WI38 (cell line): Measurements from ENCODE around the gene IGSF9B.

Experiments
- H3K4me3 ChIP-seq: 2 replicates; pipeline ENCODE4 v1.5.1; 2011; ENCODE audit warnings: low read depth, mild to moderate bottlenecking, control low read depth, low read length
- TF ChIP-seq, protein P1 (sequence below): IDR thresholded peaks from 2 replicates; pipeline ENCODE4 v1.5.1; 2012; ENCODE audit warnings: low read depth, mild to moderate bottlenecking, control low read depth, low read length

IGSF9B gene

GRCh38 chr11:133942577-133942976 is 14.2 kb downstream of the IGSF9B start:
- TF ChIP-seq, protein P1, sequence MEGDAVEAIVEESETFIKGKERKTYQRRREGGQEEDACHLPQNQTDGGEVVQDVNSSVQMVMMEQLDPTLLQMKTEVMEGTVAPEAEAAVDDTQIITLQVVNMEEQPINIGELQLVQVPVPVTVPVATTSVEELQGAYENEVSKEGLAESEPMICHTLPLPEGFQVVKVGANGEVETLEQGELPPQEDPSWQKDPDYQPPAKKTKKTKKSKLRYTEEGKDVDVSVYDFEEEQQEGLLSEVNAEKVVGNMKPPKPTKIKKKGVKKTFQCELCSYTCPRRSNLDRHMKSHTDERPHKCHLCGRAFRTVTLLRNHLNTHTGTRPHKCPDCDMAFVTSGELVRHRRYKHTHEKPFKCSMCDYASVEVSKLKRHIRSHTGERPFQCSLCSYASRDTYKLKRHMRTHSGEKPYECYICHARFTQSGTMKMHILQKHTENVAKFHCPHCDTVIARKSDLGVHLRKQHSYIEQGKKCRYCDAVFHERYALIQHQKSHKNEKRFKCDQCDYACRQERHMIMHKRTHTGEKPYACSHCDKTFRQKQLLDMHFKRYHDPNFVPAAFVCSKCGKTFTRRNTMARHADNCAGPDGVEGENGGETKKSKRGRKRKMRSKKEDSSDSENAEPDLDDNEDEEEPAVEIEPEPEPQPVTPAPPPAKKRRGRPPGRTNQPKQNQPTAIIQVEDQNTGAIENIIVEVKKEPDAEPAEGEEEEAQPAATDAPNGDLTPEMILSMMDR = no peak
- H3K4me3 ChIP-seq = no peak overlapping the region

- TF ChIP-seq, protein P1 = no peak
- H3K4me3 ChIP-seq = no peak overlapping the region
Observed at GRCh38 chr11:133941546-133941945, 15.2 kb downstream of the IGSF9B start.

- H3K4me3 ChIP-seq = no peak overlapping the region
- TF ChIP-seq, protein P1 = no peak
Observed at GRCh38 chr11:133940034-133940433, 16.7 kb downstream of the IGSF9B start.

DNA sequence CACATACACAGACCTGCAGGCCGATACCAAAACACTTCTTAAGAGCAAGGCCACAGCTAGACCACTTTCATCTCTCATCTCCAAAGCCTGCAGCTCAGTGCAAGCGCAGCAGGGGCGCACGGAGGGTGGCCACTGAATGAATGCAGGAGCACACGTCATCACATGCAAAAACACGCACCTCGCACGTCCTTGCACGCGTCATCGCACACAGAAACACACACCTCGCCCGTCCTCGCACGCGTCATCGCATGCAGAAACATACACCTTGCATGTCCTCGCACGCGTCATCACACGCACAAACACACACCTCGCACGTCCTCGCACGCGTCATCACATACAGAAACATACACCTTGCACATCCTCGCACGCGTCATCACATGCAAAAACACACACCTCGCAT is 17.2 kb downstream of the IGSF9B start:
- no peak overlapping the region for H3K4me3 ChIP-seq
- TF ChIP-seq, protein P1 = no peak

DNA sequence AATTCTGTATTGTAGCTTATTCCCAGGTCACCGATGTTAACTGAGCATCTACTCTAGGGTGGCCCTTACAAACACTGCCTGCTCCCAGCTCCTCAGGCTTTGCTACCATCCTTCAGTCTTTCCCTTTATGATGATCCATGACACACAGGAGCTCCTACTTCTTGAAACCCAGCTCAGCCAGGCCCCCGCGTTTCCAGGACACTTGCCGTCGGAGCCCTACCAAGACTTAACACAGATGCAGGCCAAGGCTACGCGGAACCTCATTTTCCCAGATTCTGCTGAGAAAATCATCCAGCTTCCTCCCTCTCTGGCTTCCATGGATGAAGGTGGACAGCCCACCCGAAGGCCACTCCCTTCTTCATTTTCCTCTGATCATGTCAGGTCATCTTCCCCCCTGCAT is 18.6 kb downstream of the IGSF9B start:
- H3K4me3 ChIP-seq = no peak overlapping the region
- TF ChIP-seq, protein P1 = no peak

DNA sequence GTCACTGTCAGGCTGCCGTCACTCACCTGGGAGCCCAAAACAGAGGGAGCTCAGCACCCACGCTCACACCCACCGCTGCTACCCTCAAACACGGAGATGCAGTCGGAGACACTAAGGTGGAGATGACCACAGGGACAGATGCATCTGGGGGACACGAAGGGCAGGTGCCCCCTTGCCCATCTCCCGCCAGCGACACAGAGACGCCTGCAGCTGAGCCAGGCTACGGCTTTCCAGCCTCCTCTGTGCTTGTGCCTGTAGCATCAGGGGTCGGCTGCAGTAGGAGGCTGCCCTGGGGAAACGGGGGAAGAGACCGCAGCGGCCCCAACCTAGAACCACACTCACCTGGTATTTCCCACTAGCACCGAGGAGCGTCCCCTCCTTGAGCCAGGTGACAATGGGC is 19.3 kb downstream of the IGSF9B start:
- TF ChIP-seq, protein P1 = no peak
- no peak overlapping the region for H3K4me3 ChIP-seq

DNA sequence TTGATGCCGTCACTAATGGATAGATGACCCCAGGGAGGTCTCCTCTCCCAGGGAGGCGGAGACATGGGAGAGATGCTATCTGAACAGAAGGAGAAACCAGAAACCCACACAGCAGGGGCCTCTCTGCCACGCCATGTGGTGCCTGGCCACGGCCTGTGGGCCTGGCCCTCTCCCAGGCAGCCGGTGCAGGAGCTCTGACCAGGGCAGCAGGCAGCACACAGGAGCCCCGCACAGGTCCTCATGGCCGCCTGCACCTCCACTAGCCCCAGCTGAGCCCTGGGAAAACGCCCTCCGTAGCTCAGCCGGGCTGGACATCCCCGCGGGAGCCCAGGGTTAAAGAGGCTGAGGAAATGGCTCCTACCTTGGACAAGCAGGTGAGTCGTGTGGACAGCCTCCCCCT is 19.8 kb downstream of the IGSF9B start:
- TF ChIP-seq, protein P1 = no peak
- no peak overlapping the region for H3K4me3 ChIP-seq
